ENCODE results near the gene KIAA0232.
A peak's percentile ranks its signal among the peaks of the same experiment; 100 is the strongest.
"Not testable (repeated sequence)": the region's sequence is repeated elsewhere in the genome, so short reads cannot be mapped to it uniquely, and the experiment has no call there.

Gene KIAA0232

DNA sequence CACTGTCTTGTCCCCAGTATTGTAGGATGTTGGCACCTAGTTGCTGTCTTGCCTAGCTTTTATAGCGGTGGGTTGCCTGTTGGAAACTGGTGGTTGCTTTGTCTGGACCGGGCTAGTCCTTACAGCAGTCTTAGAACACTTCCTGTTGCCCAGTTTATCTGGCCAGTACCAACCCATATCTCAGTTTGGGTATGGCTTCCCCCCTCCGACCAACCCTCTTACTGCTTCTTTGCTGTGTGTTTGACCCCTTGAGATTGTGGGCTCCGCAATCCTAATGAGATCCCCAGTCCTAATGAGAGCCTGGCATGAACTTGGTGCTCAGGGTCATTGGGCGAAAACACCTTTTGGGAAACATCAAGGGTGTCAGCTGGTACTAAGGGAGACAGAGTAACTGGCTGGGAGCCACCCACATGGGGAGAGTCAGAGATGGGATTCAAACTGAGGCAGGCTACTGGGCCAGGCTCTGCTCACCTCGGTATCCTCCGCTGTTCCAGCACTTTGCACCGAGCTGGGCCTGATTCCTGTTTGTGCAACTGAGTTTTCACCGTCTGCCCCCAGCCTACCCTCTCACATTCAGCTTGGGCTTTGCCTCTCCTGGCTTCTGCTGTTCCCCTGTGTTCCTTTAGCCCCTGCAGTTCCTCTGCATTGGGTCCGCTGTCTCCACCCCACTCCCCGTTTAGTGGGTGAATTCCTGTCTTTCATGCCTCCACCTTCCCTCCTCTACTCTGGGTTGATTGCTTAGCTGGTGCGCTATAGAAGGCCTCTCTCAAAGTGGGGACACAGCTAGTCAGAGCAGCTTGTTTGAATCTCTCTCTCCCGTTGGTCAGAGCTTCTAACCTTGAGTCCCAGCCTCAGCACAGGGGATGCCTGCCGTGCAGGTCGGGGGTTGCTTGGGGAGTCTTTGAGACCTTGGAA lies 128.7 kb downstream of the KIAA0232 start:
- Histone ChIP-seq H3K9ac (ENCODE audit: low read length in 2 of 2) (peak overlapping the region; percentile 68 to 75), H3K4me3 (ENCODE audit: low read length in 2 of 2) (peak overlapping the region; percentile 60 to 85), H3K4me1 (ENCODE audit: control insufficient read depth, insufficient read depth, low read length) (peaks cover 33% of the 10 kb centered on the region), H3K9me3 (ENCODE audit: control insufficient read depth in 2 of 2, low read length in 2 of 2) (no peaks in the 10 kb centered on the region), H3K36me3 (ENCODE audit: control insufficient read depth in 2 of 2, insufficient read depth in 2 of 2, low read length in 2 of 2) (no peaks in the 10 kb centered on the region), H3K27ac (ENCODE audit: low read length) (no peak overlapping the region), H3K27me3 (ENCODE audit: control insufficient read depth in 1 of 2, insufficient read depth in 2 of 2, low read length in 2 of 2) (peaks cover 0 to 3% of the 10 kb centered on the region in 2 donors)

DNA sequence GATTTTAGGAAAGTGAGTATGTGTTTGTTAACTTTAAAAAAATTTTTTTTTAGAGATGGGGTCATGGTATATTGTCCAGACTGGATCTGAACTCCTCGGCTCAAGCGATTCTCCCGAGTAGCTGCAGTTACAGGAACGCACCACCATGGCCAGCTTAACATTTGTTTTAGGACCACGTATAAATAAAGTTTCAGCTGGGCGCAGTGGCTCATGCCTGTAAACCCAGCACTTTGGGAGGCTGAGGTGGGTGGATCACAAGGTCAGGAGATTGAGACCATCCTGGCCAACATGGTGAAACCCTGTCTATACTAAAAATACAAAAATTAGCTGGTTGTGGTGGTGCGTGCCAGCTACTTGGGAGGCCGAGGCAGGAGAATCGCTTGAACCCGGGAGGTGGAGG lies 129.4 kb downstream of the KIAA0232 start:
- not testable (repeated sequence) for H3K27ac ChIP-seq (ENCODE audit: low read length); H3K36me3 ChIP-seq (ENCODE audit: control insufficient read depth in 2 of 2, insufficient read depth in 2 of 2, low read length in 2 of 2); H3K27me3 ChIP-seq (ENCODE audit: control insufficient read depth in 1 of 2, insufficient read depth in 2 of 2, low read length in 2 of 2); H3K4me3 ChIP-seq (ENCODE audit: low read length in 2 of 2); H3K9me3 ChIP-seq (ENCODE audit: control insufficient read depth in 2 of 2, low read length in 2 of 2); H3K9ac ChIP-seq (ENCODE audit: low read length in 2 of 2)
- H3K4me1 ChIP-seq (ENCODE audit: control insufficient read depth, insufficient read depth, low read length), result peaks cover 39% of the 10 kb centered on the region

DNA sequence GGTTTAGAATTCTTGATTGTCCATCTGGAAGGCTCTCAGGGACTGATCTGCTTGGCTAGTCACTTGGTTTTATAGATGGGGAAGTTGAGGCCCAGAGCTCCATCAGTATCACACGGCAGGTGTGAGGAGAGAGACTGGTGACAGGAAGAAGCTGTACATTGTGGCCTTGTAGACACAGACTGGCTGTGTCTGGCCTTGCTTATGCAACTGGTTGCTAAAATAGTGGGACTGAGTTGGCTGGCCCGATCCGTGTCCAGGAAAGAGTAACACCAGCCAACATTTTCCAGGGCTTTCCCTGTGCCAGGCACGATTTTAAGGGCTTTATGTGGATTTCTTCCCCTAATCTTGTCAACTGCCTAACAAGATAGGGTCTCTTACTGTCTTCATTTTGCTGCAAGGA lies 129.9 kb downstream of the KIAA0232 start:
- Histone ChIP-seq H3K9ac (ENCODE audit: low read length in 2 of 2) (no peak overlapping the region), H3K4me1 (ENCODE audit: control insufficient read depth, insufficient read depth, low read length) (peaks cover 44% of the 10 kb centered on the region), H3K27ac (ENCODE audit: low read length) (no peak overlapping the region)

DNA sequence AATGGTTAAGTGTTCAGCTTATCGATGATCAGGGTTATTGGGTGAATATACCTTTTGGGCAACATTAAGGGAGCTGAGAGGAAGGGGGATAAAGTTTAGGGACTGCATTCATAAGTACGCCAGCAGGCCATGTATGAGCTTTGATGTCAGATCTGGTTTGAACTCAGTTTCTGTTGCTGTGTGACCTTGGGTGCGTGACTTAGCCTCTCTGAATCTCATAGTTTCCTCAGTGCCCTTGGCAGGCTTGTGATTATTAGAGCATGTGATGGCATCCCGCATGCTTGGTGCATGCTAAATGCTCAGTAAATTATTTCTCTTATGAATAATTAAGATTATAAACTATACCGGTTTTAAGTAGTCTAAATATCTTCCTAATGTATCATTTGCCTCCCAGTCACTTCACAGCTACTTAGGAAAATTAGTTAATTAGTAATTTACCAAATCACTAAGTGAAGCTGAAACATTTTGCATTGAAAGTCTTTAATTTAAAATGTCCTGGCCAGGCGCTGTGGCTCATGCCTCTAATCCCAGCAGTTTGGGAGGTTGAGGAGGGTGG lies 130.9 kb downstream of the KIAA0232 start:
- no peaks in the 10 kb centered on the region for H3K36me3 ChIP-seq (ENCODE audit: control insufficient read depth in 2 of 2, insufficient read depth in 2 of 2, low read length in 2 of 2)
- no peaks in the 10 kb centered on the region for H3K27me3 ChIP-seq (ENCODE audit: control insufficient read depth in 1 of 2, insufficient read depth in 2 of 2, low read length in 2 of 2)
- no peaks in the 10 kb centered on the region for H3K9me3 ChIP-seq (ENCODE audit: control insufficient read depth in 2 of 2, low read length in 2 of 2)
- no peak overlapping the region for H3K27ac ChIP-seq (ENCODE audit: low read length)
- H3K4me3 ChIP-seq (ENCODE audit: low read length in 2 of 2), result no peak overlapping the region
- H3K4me1 ChIP-seq (ENCODE audit: control insufficient read depth, insufficient read depth, low read length), result peaks cover 46% of the 10 kb centered on the region
- H3K9ac ChIP-seq (ENCODE audit: low read length in 2 of 2), result no peak overlapping the region

More for the DNA sequence above, 129.9 kb downstream of the KIAA0232 start:
- Histone ChIP-seq H3K27me3 (ENCODE audit: control insufficient read depth in 1 of 2, insufficient read depth in 2 of 2, low read length in 2 of 2) (no peaks in the 10 kb centered on the region), H3K9me3 (ENCODE audit: control insufficient read depth in 2 of 2, low read length in 2 of 2) (no peaks in the 10 kb centered on the region), H3K36me3 (ENCODE audit: control insufficient read depth in 2 of 2, insufficient read depth in 2 of 2, low read length in 2 of 2) (no peaks in the 10 kb centered on the region), H3K4me3 (ENCODE audit: low read length in 2 of 2) (no peak overlapping the region)

DNA sequence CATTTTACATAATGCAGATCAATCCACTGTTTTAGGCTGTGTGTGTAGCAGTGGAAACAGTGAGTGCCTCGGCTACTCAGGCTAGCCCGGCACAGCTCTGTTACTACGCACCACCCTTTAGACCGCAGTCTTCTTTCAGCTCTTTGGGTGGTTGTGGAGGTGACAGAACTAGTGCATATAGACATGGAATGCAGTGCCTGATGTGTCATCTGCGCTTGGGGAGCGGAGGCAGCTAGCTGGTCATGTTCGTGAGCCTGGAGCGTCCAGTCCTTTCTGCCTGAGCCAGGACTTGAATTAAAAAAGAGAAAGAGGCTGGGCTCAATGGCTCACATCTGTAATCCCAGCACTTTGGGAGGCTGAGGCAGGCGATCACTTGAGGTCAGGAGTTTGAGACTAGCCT lies 131.9 kb downstream of the KIAA0232 start:
- no peaks in the 10 kb centered on the region for H3K27me3 ChIP-seq (ENCODE audit: control insufficient read depth in 1 of 2, insufficient read depth in 2 of 2, low read length in 2 of 2)
- no peaks in the 10 kb centered on the region for H3K36me3 ChIP-seq (ENCODE audit: control insufficient read depth in 2 of 2, insufficient read depth in 2 of 2, low read length in 2 of 2)
- H3K9me3 ChIP-seq (ENCODE audit: control insufficient read depth in 2 of 2, low read length in 2 of 2), result no peaks in the 10 kb centered on the region
- no peak overlapping the region for H3K9ac ChIP-seq (ENCODE audit: low read length in 2 of 2)
- H3K4me1 ChIP-seq (ENCODE audit: control insufficient read depth, insufficient read depth, low read length), result peaks cover 42% of the 10 kb centered on the region
- H3K4me3 ChIP-seq (ENCODE audit: low read length in 2 of 2), result no peak overlapping the region
- H3K27ac ChIP-seq (ENCODE audit: low read length), result no peak overlapping the region

DNA sequence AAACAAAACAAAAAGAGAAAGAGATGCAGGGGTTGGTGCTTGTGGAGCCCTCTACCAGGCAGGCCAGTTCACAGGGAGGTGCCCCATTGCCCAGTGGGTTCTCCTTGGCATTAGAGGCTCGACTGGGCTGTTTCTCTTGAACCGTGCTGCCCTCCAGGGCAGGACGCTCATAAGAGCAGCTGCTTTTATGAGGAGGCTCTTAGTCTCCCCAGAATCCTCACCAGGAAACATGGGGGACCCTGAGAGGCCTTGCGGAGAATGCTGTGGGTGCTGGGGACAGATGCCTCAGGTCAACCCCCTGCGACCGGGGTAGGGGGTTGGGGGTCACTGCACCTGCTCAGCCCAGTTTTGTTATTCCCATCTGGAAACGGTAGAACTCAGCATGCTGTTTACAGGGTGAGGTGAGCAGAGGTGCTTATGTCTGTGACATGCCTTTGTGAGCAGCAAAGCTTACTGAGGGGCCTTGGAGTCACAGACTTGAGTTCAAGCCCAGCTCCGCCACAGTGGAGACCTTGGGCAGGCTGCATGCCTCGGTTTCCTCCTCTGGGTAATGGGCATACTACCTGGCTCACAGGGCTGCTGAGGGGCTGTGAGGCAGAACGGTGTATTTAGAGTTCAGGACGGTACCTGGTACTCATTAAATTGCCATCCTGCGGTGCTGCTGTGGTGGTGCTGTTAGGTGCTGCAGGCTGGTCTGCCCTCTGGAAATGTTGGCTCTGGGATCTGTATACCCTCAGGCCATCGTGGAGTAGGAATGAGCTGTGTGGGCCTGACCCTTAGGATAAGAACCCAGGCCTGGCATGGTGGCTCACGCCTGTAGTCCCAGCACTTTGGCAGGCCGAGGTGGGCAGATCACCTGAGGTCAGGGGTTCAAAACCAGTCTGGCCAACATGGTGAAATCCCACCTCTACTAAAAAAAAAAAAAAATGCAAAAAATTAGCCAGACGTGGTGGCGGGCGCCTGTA lies 132.8 kb downstream of the KIAA0232 start:
- Histone ChIP-seq H3K4me3 (ENCODE audit: low read length in 2 of 2) (no peak overlapping the region), H3K27ac (ENCODE audit: low read length) (no peak overlapping the region), H3K9me3 (ENCODE audit: control insufficient read depth in 2 of 2, low read length in 2 of 2) (no peaks in the 10 kb centered on the region), H3K4me1 (ENCODE audit: control insufficient read depth, insufficient read depth, low read length) (peaks cover 41% of the 10 kb centered on the region), H3K9ac (ENCODE audit: low read length in 2 of 2) (no peak overlapping the region), H3K27me3 (ENCODE audit: control insufficient read depth in 1 of 2, insufficient read depth in 2 of 2, low read length in 2 of 2) (no peaks in the 10 kb centered on the region), H3K36me3 (ENCODE audit: control insufficient read depth in 2 of 2, insufficient read depth in 2 of 2, low read length in 2 of 2) (no peaks in the 10 kb centered on the region)

DNA sequence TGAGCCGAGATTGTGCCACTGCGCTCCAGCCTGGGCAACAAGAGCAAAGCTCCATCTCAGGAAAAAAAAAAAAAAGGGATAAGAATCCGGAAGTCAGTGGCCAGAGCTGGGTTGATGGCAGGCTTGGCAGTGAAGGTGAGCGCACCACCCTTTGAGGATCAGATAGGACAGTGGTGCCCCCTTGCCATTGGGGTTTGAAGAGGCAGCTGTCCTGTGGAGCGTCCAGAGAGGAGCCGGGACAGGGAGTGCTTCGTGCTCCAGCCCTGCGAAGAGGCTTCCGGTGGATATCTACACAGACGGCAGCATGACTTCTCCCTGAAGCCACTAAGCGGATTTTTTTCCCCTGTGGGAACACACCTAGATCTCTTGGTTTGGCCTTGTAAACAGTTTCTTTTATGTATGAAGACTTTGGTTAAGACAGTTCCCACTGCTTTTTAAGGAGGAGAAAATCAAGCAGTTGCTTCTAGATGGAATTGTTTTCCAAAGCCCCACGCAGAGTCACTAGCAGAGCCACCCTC lies 133.6 kb downstream of the KIAA0232 start:
- no peaks in the 10 kb centered on the region for H3K27me3 ChIP-seq (ENCODE audit: control insufficient read depth in 1 of 2, insufficient read depth in 2 of 2, low read length in 2 of 2)
- H3K27ac ChIP-seq (ENCODE audit: low read length), result peak overlapping the region; percentile 49
- no peaks in the 10 kb centered on the region for H3K36me3 ChIP-seq (ENCODE audit: control insufficient read depth in 2 of 2, insufficient read depth in 2 of 2, low read length in 2 of 2)
- peaks cover 35% of the 10 kb centered on the region for H3K4me1 ChIP-seq (ENCODE audit: control insufficient read depth, insufficient read depth, low read length)
- no peaks in the 10 kb centered on the region for H3K9me3 ChIP-seq (ENCODE audit: control insufficient read depth in 2 of 2, low read length in 2 of 2)
- H3K9ac ChIP-seq (ENCODE audit: low read length in 2 of 2), result no peak overlapping the region
- no peak overlapping the region for H3K4me3 ChIP-seq (ENCODE audit: low read length in 2 of 2)

DNA sequence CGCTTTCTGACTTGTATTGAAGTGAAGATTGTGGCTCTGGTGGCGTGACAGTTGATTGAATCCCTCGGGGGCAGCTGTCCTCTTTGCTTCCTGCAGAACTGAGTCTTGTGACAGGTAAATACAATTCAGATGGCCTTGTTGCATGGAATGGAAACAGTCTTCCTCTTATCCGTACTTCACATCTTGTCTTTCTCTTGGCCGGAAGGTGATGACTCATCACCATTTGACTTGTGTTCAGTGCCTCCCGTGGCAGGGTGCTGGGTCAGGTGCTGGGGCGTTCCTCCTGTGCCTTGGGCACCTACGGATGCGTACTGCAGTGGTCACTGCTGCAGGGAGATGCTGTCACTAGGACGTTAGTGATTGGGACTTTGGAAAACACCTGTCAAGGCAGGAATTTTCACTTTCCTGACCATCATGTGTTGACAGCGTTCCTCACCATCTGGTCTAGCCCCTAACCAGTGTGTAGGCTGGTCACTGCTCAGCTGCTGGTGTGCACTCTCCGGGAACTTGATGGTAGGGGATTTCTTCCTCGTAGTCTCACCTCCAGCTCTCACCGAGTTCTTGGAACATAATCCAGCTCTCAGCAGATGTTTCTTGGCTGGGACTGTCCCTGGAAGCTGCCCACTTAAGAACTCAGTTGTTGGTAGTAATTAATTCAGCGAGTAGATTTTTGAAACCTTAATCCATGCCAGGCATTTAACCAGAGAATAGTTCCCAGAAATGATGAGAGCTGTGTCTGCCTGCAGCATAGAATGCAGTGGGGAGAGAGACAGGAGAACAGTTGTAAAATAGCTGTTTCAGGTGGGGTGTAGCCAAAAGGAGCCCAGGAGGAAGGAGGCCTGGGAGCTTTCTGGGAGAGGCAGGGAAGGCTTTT lies 134.3 kb downstream of the KIAA0232 start:
- no peaks in the 10 kb centered on the region for H3K9me3 ChIP-seq (ENCODE audit: control insufficient read depth in 2 of 2, low read length in 2 of 2)
- H3K36me3 ChIP-seq (ENCODE audit: control insufficient read depth in 2 of 2, insufficient read depth in 2 of 2, low read length in 2 of 2), result no peaks in the 10 kb centered on the region
- H3K4me3 ChIP-seq (ENCODE audit: low read length in 2 of 2), result peak overlapping the region; percentile 7 to 47
- H3K4me1 ChIP-seq (ENCODE audit: control insufficient read depth, insufficient read depth, low read length), result peaks cover 30% of the 10 kb centered on the region
- H3K27me3 ChIP-seq (ENCODE audit: control insufficient read depth in 1 of 2, insufficient read depth in 2 of 2, low read length in 2 of 2), result no peaks in the 10 kb centered on the region
- peak overlapping the region; percentile 49 for H3K27ac ChIP-seq (ENCODE audit: low read length)
- H3K9ac ChIP-seq (ENCODE audit: low read length in 2 of 2), result peak overlapping the region; percentile 42 to 44

DNA sequence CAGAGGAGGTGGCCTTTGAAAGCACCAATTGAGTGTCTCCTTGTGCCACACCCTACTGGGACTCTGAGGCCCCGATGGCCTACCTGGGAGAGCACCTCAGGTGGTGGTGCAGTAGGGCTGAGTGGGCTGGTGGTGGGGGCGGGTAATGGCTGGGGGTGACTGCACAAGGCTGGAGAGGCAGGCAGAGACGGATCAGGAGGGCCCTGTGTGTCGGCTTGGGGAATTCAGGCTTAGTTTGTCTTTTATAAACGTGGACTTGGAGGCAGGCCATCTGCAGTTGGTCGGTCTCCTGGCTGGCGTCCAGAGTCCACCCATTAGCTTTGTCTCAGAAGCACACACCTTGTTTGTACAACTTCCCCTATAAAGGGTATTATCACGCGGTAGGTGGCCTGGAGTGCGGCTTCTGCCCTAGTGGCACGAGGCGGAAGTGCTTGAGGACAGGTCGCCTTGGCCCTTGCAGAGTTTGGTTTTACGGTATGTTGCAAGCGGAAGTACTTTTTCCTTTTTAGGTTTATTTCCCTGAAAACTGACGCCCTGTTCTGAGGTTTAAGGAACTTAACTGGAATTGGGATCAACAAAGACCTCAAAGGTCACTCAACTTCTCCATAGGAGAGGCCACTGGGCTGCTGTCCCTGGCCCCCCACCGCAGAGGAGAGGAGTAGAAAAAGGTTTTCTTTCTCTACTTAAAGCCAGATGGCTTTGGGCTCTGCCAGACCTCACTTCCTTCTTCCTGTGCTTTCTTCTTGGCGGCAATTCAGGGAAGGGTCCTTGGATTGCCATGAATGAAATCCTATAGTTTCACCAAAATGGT lies 135.1 kb downstream of the KIAA0232 start:
- Histone ChIP-seq H3K27ac (ENCODE audit: low read length) (peak overlapping the region; percentile 49), H3K4me3 (ENCODE audit: low read length in 2 of 2) (peak overlapping the region in 1 of 2 donors; percentile 47), H3K9ac (ENCODE audit: low read length in 2 of 2) (peak overlapping the region; percentile 42 to 44), H3K27me3 (ENCODE audit: control insufficient read depth in 1 of 2, insufficient read depth in 2 of 2, low read length in 2 of 2) (no peaks in the 10 kb centered on the region), H3K9me3 (ENCODE audit: control insufficient read depth in 2 of 2, low read length in 2 of 2) (no peaks in the 10 kb centered on the region), H3K36me3 (ENCODE audit: control insufficient read depth in 2 of 2, insufficient read depth in 2 of 2, low read length in 2 of 2) (no peaks in the 10 kb centered on the region), H3K4me1 (ENCODE audit: control insufficient read depth, insufficient read depth, low read length) (peaks cover 26% of the 10 kb centered on the region)
